A673 (cell line): ENCODE results near the gene HS3ST3A1. TPM values are rescaled to one million over a fixed set of nuclear protein-coding genes. Genes with fewer than 3 reads are reported as not detected.

Experiments
- BruUV-seq: library from RNA; stranded (reverse); fragments of 400-500 nt; replicated peaks from 2 replicates; lab custom pipeline; 2021; lab: Mats Ljungman, UMichigan
- CTCF ChIA-PET: fragments of 300-600 bp; sonication (Branson Sonifier 250); formaldehyde crosslinking; loops from one replicate; lab custom pipeline; 2022; ENCODE audit warnings: antibody characterized with exemption; lab: Charles Lee
- POLR2A ChIA-PET: fragments of 300-600 bp; sonication (Branson Sonifier 250); formaldehyde crosslinking; loops from one replicate; lab custom pipeline; 2022; ENCODE audit warnings: antibody characterized with exemption; ENCODE audit not compliant: low non-redundant PET; lab: Charles Lee
- DNase-seq: peaks from one replicate; pipeline ENCODE4 v3.0.0-alpha.2; 2015; ENCODE audit warnings: low spot score
- H3K27ac ChIP-seq: fragments of 200-600 bp; sonication (generic); 2 replicates; pipeline ENCODE4 v1.5.1; 2016; ENCODE audit warnings: mixed run types, low read depth, mild to moderate bottlenecking, mixed read lengths, antibody characterized with exemption, low read length; ENCODE audit not compliant: poor library complexity, severe bottlenecking
- H3K27me3 ChIP-seq: fragments of 200-600 bp; sonication (generic); replicated peaks from 2 replicates; pipeline ENCODE4 v1.6.1; 2017; ENCODE audit warnings: mixed run types, low read depth, mild to moderate bottlenecking, mixed read lengths, antibody characterized with exemption, low read length; ENCODE audit not compliant: insufficient read depth, poor library complexity
- H3K36me3 ChIP-seq: fragments of 200-600 bp; sonication (generic); 2 replicates; pipeline ENCODE4 v1.6.1; 2016; ENCODE audit warnings: mixed run types, mild to moderate bottlenecking, mixed read lengths, antibody characterized with exemption, low read length; ENCODE audit not compliant: insufficient read depth, poor library complexity, severe bottlenecking
- H3K4me1 ChIP-seq: fragments of 200-600 bp; sonication (generic); 2 replicates; pipeline ENCODE4 v1.6.1; 2017; ENCODE audit warnings: mixed run types, mild to moderate bottlenecking, mixed read lengths, antibody characterized with exemption, low read length; ENCODE audit not compliant: insufficient read depth, poor library complexity, severe bottlenecking
- H3K4me3 ChIP-seq: fragments of 200-600 bp; sonication (generic); 2 replicates; pipeline ENCODE4 v1.5.1; 2016; ENCODE audit warnings: low read depth, mixed run types, mild to moderate bottlenecking, mixed read lengths, low read length; ENCODE audit not compliant: poor library complexity, severe bottlenecking
- H3K9me3 ChIP-seq: fragments of 200-600 bp; sonication (generic); 2 replicates; pipeline ENCODE4 v1.6.1; 2016; ENCODE audit warnings: mixed run types, low read depth, mild to moderate bottlenecking, mixed read lengths, antibody characterized with exemption, low read length; ENCODE audit not compliant: poor library complexity, severe bottlenecking
- CTCF ChIP-seq: fragments of 300-800, 200-600 bp; sonication (generic); conservative IDR thresholded peaks from 2 replicates; pipeline ENCODE4 v1.5.1; 2017; ENCODE audit warnings: low read depth, mild to moderate bottlenecking, antibody characterized with exemption, low read length, moderate library complexity, mixed read lengths
- EZH2 ChIP-seq: fragments of 200-600 bp; sonication (generic); IDR thresholded peaks from 2 replicates; pipeline ENCODE4 v1.6.1; 2017; ENCODE audit warnings: borderline replicate concordance, low read depth, mild to moderate bottlenecking, mixed read lengths, antibody characterized with exemption, low read length; ENCODE audit not compliant: poor library complexity, severe bottlenecking
- intact Hi-C: fragments of 100-400 bp; cut with micrococcal nuclease; formaldehyde crosslinking; loops from one replicate; pipeline ENCODE4 v1.10.0; 2022; ENCODE audit not compliant: unreplicated experiment
- total RNA-seq: library from RNA; stranded (reverse); gene quantifications from 2 replicates; pipeline ENCODE4 v1.2.3, GENCODE V29; 2021

Gene HS3ST3A1
- total RNA-seq, 1 experiment from 2014 or later: not detected

GRCh38 chr17:13594310-13594709 is 7.4 kb downstream of the HS3ST3A1 start:
- no peak overlapping the region for H3K27ac ChIP-seq
- TF ChIP-seq CTCF (no peak), EZH2 (no peak)
- intact Hi-C loops: loop anchor here (1.0 to 10.0 kb wide), 4 partner anchors 50 to 1910 kb away; no protein-coding TSS in a partner anchor

GRCh38 chr17:13593757-13594156 is 8.0 kb downstream of the HS3ST3A1 start:
- H3K4me3 ChIP-seq: no peak overlapping the region
- TF ChIP-seq CTCF: no peak
- POLR2A ChIA-PET: no interaction called here
- no TSS peak for BruUV-seq
- no peak overlapping the region for H3K27ac ChIP-seq
- no peaks in the 10 kb centered on the region for H3K4me1 ChIP-seq
- H3K27me3 ChIP-seq: peaks cover 17% of the 10 kb centered on the region
- intact Hi-C loops: loop anchor here (1.0 to 10.0 kb wide), 4 partner anchors 51 to 1911 kb away; no protein-coding TSS in a partner anchor
- no peaks in the 10 kb centered on the region for H3K36me3 ChIP-seq
- CTCF ChIA-PET: no interaction called here
- no peaks in the 10 kb centered on the region for H3K9me3 ChIP-seq
- no peak for DNase-seq

More at GRCh38 chr17:13594310-13594709, 7.4 kb downstream of the HS3ST3A1 start:
- H3K36me3 ChIP-seq: no peaks in the 10 kb centered on the region
- BruUV-seq: no TSS peak
- DNase-seq: no peak
- ChIA-PET POLR2A (no interaction called here), CTCF (no interaction called here)
- H3K4me3 ChIP-seq: no peak overlapping the region
- no peaks in the 10 kb centered on the region for H3K4me1 ChIP-seq
- H3K9me3 ChIP-seq: no peaks in the 10 kb centered on the region
- peaks cover 23% of the 10 kb centered on the region for H3K27me3 ChIP-seq

GRCh38 chr17:13593021-13593751 is 8.5 kb downstream of the HS3ST3A1 start:
- H3K27ac ChIP-seq: no peak overlapping the region
- CTCF ChIA-PET: no interaction called here
- no peak overlapping the region for H3K4me3 ChIP-seq
- no peak for DNase-seq
- H3K27me3 ChIP-seq: peaks cover 12% of the 10 kb centered on the region
- no peaks in the 10 kb centered on the region for H3K4me1 ChIP-seq
- POLR2A ChIA-PET: no interaction called here
- no peaks in the 10 kb centered on the region for H3K9me3 ChIP-seq
- no peak for TF ChIP-seq EZH2
- no peak for TF ChIP-seq CTCF
- no peaks in the 10 kb centered on the region for H3K36me3 ChIP-seq
- intact Hi-C loops: loop anchor here (10.0 kb wide), 3 partner anchors 52 to 1912 kb away; no protein-coding TSS in a partner anchor
- no TSS peak for BruUV-seq
